Small intestine (tissue), 7 donors: ENCODE data around the gene PCDHB9. TPM values are rescaled to one million over a fixed set of nuclear protein-coding genes. Genes with fewer than 3 reads are reported as not detected.
"Not testable (repeated sequence)": the region's sequence is repeated elsewhere in the genome, so short reads cannot be mapped to it uniquely, and the experiment has no call there.

ENCODE experiments used
- DNase-seq, 2 donors: peaks; one replicate each; pipeline versions ENCODE4 v3.0.0 to v3.0.0-alpha.2; 2013
- FAIRE-seq: peaks from 2 replicates; lab custom pipeline; 2012; peaks lifted over from hg19 to GRCh38; lab: Jason Lieb, UNC
- H3K27ac ChIP-seq, 3 donors: one replicate each; pipeline ENCODE4 v1.5.1; 2013; ENCODE audit warnings: low read length in 2 of 3, mild to moderate bottlenecking in 2 of 3, control low read depth in 1 of 3, inconsistent platforms in 1 of 3, low read depth in 1 of 3, moderate library complexity in 1 of 3
- H3K27me3 ChIP-seq, 3 donors: one replicate each; pipeline ENCODE4 v1.6.1; 2013; ENCODE audit warnings: low read length in 3 of 3, inconsistent platforms in 1 of 3; ENCODE audit not compliant: control insufficient read depth in 3 of 3, insufficient read depth in 3 of 3
- H3K36me3 ChIP-seq, 3 donors: one replicate each; pipeline ENCODE4 v1.6.1; 2013; ENCODE audit warnings: low read length in 3 of 3, inconsistent platforms in 1 of 3, low read depth in 1 of 3, mild to moderate bottlenecking in 1 of 3, moderate library complexity in 1 of 3; ENCODE audit not compliant: control insufficient read depth in 3 of 3, insufficient read depth in 2 of 3
- H3K4me1 ChIP-seq, 3 donors: one replicate each; pipeline ENCODE4 v1.6.1; 2013; ENCODE audit warnings: low read length in 2 of 3, inconsistent platforms in 1 of 3, low read depth in 1 of 3, mild to moderate bottlenecking in 1 of 3, moderate library complexity in 1 of 3; ENCODE audit not compliant: control insufficient read depth in 3 of 3, insufficient read depth in 2 of 3
- H3K4me3 ChIP-seq, 3 donors: one replicate each; pipeline ENCODE4 v1.5.1; 2013; ENCODE audit warnings: low read length in 3 of 3, control low read depth in 1 of 3, inconsistent platforms in 1 of 3, low read depth in 1 of 3, mild to moderate bottlenecking in 1 of 3, moderate library complexity in 1 of 3
- H3K9me3 ChIP-seq, 2 donors: one replicate each; pipeline ENCODE4 v1.6.1; 2013; ENCODE audit warnings: low read depth in 1 of 2, low read length in 1 of 2; ENCODE audit not compliant: control insufficient read depth in 2 of 2, insufficient read depth in 1 of 2
- WGBS, 3 donors: extraction: QIAGEN DNeasy Blood & Tissue Kit; methylation state at CpG; one replicate each; pipeline ENCODE4 v1.1.7; 2013; 5-methylcytosine and 5-hydroxymethylcytosine counted together
- polyA plus RNA-seq, 4 donors: library from polyadenylated mRNA; stranded (reverse) in 3 of 4; unstranded in 1 of 4; fragments of 200-250 nt in 3 of 4; fragments of 120-200 nt in 1 of 4; gene quantifications; one replicate each; pipeline versions ENCODE4 v1.2.1 to v1.2.3, GENCODE V29; 2013
- donor health status: healthy with polysubstance abuse.
- donor health status: control.
- donor health status: control.
- donor health status: Bipolar disorder and iron deficiency.
- donor health status: healthy.

The PCDHB9 gene
- polyA plus RNA-seq, 4 donors = 0.34 to 0.44 TPM; not detected in 2

GRCh38 chr5:141235922-141236321 is 49.0 kb downstream of the PCDHB9 start:
- not testable (repeated sequence) for H3K4me3 ChIP-seq, H3K4me1 ChIP-seq, DNase-seq, H3K27ac ChIP-seq, H3K27me3 ChIP-seq, FAIRE-seq, H3K36me3 ChIP-seq
- peaks cover 2 to 43% of the 10 kb centered on the region in 2 donors for H3K9me3 ChIP-seq
- WGBS, 3 donors = 33 to 59% (median 52%) methylated on average over 39 to 40 of the region's 40 CpGs

- Histone ChIP-seq H3K27me3 (no peaks in the 10 kb centered on the region), H3K4me1 (no peaks in the 10 kb centered on the region), H3K4me3 (no peak overlapping the region), H3K27ac (no peak overlapping the region), H3K36me3 (no peaks in the 10 kb centered on the region), H3K9me3 (peaks cover 2 to 47% of the 10 kb centered on the region in 2 donors)
- 24 to 49% (median 43%) methylated on average over 19 to 32 of the region's 32 CpGs for WGBS, 3 donors
- DNase-seq (no peak), FAIRE-seq (no peak)
Observed at GRCh38 chr5:141236516-141237313, 49.8 kb downstream of the PCDHB9 start.

Other genes with a start within 250 kb of the PCDHB9 start
- gene PCDHAC2, start 220.7 kb upstream of the PCDHB9 start, polyA plus RNA-seq = under 1 TPM in 2 of 4 donors, not detected in 2; 0.22 to 0.72 TPM
- gene PCDHB1, start 135.8 kb upstream of the PCDHB9 start, polyA plus RNA-seq = under 1 TPM in 2 of 4 donors, not detected in 2; 0.03 to 0.04 TPM
- under 1 TPM in 3 of 4 donors, not detected in 1; 0.27 to 0.98 (median 0.72) TPM for gene PCDHB2, start 92.5 kb upstream of the PCDHB9 start, polyA plus RNA-seq
- under 1 TPM in 2 of 4 donors, not detected in 2; 0.31 to 0.68 TPM for gene PCDHB3, start 86.7 kb upstream of the PCDHB9 start, polyA plus RNA-seq
- gene PCDHB4, start 65.3 kb upstream of the PCDHB9 start, polyA plus RNA-seq = under 1 TPM in 2 of 4 donors, not detected in 2; 0.64 to 0.96 TPM
- gene PCDHB5, start 52.0 kb upstream of the PCDHB9 start, polyA plus RNA-seq = under 1 TPM in 2 of 4 donors, not detected in 2; 0.91 to 0.99 TPM
- gene PCDHB6, start 37.1 kb upstream of the PCDHB9 start, polyA plus RNA-seq = under 1 TPM in 2 of 4 donors, not detected in 2; 0.13 to 0.52 TPM
- 1 to 10 TPM in 1 of 4 donors, under 1 TPM in 2, not detected in 1; 0.27 to 1.1 (median 0.36) TPM for gene PCDHB7, start 14.5 kb upstream of the PCDHB9 start, polyA plus RNA-seq
- under 1 TPM in 2 of 4 donors, not detected in 2; 0.18 to 0.49 TPM for gene PCDHB8, start 9.4 kb upstream of the PCDHB9 start, polyA plus RNA-seq
- gene PCDHB16, start 4.8 kb upstream of the PCDHB9 start, polyA plus RNA-seq = under 1 TPM in 2 of 4 donors, not detected in 2; 0.37 to 0.65 TPM
- 1 to 10 TPM in 2 of 4 donors, not detected in 2; 1.1 to 1.3 TPM for gene PCDHB10, start 5.2 kb downstream of the PCDHB9 start, polyA plus RNA-seq
- gene PCDHB11, start 12.5 kb downstream of the PCDHB9 start, polyA plus RNA-seq = under 1 TPM in 2 of 4 donors, not detected in 2; 0.27 to 0.65 TPM
- gene PCDHB12, start 21.6 kb downstream of the PCDHB9 start, polyA plus RNA-seq = under 1 TPM in 2 of 4 donors, not detected in 2; 0.46 to 0.71 TPM
- gene PCDHB13, start 26.8 kb downstream of the PCDHB9 start, polyA plus RNA-seq = under 1 TPM in 2 of 4 donors, not detected in 2; 0.49 to 0.71 TPM
- gene PCDHB14, start 36.2 kb downstream of the PCDHB9 start, polyA plus RNA-seq = 1 to 10 TPM in 1 of 4 donors, under 1 TPM in 1, not detected in 2; 0.81 to 1.5 TPM
- 1 to 10 TPM in 2 of 4 donors, under 1 TPM in 2; 0.22 to 1.7 (median 0.65) TPM for gene PCDHB15, start 58.2 kb downstream of the PCDHB9 start, polyA plus RNA-seq
- gene SLC25A2, start 116.9 kb downstream of the PCDHB9 start, polyA plus RNA-seq = under 1 TPM in 3 of 4 donors, not detected in 1; 0.12 to 0.45 (median 0.15) TPM
- 10 to 100 TPM; 58.8 to 91.9 (median 66.1) TPM for gene TAF7, start 133.6 kb downstream of the PCDHB9 start, polyA plus RNA-seq
- under 1 TPM in 3 of 4 donors, not detected in 1; 0.10 to 0.27 (median 0.13) TPM for gene PCDHGA1, start 143.4 kb downstream of the PCDHB9 start, polyA plus RNA-seq
- under 1 TPM in 3 of 4 donors, not detected in 1; 0.27 to 0.81 (median 0.64) TPM for gene PCDHGA2, start 151.6 kb downstream of the PCDHB9 start, polyA plus RNA-seq
- gene PCDHGA3, start 156.7 kb downstream of the PCDHB9 start, polyA plus RNA-seq = under 1 TPM in 2 of 4 donors, not detected in 2; 0.24 to 0.49 TPM
- gene PCDHGB1, start 162.9 kb downstream of the PCDHB9 start, polyA plus RNA-seq = under 1 TPM in 2 of 4 donors, not detected in 2; 0.19 to 0.21 TPM
- gene PCDHGA4, start 167.9 kb downstream of the PCDHB9 start, polyA plus RNA-seq = under 1 TPM in 2 of 4 donors, not detected in 2; 0.31 to 0.43 TPM
- under 1 TPM in 2 of 4 donors, not detected in 2; 0.37 to 0.68 TPM for gene PCDHGB2, start 172.8 kb downstream of the PCDHB9 start, polyA plus RNA-seq
- under 1 TPM in 2 of 4 donors, not detected in 2; 0.43 to 0.68 TPM for gene PCDHGA5, start 177.0 kb downstream of the PCDHB9 start, polyA plus RNA-seq
- under 1 TPM in 2 of 4 donors, not detected in 2; 0.31 to 0.43 TPM for gene PCDHGB3, start 183.1 kb downstream of the PCDHB9 start, polyA plus RNA-seq
- gene PCDHGA6, start 186.7 kb downstream of the PCDHB9 start, polyA plus RNA-seq = 1 to 10 TPM in 1 of 4 donors, under 1 TPM in 1, not detected in 2; 0.72 to 1.0 TPM
- under 1 TPM in 2 of 4 donors, not detected in 2; 0.30 to 0.32 TPM for gene PCDHGA7, start 195.6 kb downstream of the PCDHB9 start, polyA plus RNA-seq
- under 1 TPM in 2 of 4 donors, not detected in 2; 0.75 to 0.77 TPM for gene PCDHGB4, start 200.5 kb downstream of the PCDHB9 start, polyA plus RNA-seq
- under 1 TPM in 2 of 4 donors, not detected in 2; 0.10 to 0.15 TPM for gene PCDHGA8, start 205.5 kb downstream of the PCDHB9 start, polyA plus RNA-seq
- gene PCDHGB5, start 210.8 kb downstream of the PCDHB9 start, polyA plus RNA-seq = 1 to 10 TPM in 2 of 4 donors, under 1 TPM in 1, not detected in 1; 0.27 to 1.6 (median 1.2) TPM
- 1 to 10 TPM in 1 of 4 donors, under 1 TPM in 1, not detected in 2; 0.75 to 1.0 TPM for gene PCDHGA9, start 215.6 kb downstream of the PCDHB9 start, polyA plus RNA-seq
- gene PCDHGB6, start 220.9 kb downstream of the PCDHB9 start, polyA plus RNA-seq = 1 to 10 TPM in 2 of 4 donors, not detected in 2; 1.3 to 1.4 TPM
- gene PCDHGA10, start 225.8 kb downstream of the PCDHB9 start, polyA plus RNA-seq = 1 to 10 TPM in 2 of 4 donors, under 1 TPM in 1, not detected in 1; 0.27 to 2.2 (median 1.2) TPM
- gene PCDHGB7, start 230.5 kb downstream of the PCDHB9 start, polyA plus RNA-seq = 1 to 10 TPM in 2 of 4 donors, not detected in 2; 1.8 to 2.8 TPM
- 1 to 10 TPM in 1 of 4 donors, under 1 TPM in 1, not detected in 2; 0.81 to 1.0 TPM for gene PCDHGA11, start 233.9 kb downstream of the PCDHB9 start, polyA plus RNA-seq
- 1 to 10 TPM in 1 of 4 donors, under 1 TPM in 2, not detected in 1; 0.41 to 1.5 (median 0.54) TPM for gene PCDHGA12, start 243.3 kb downstream of the PCDHB9 start, polyA plus RNA-seq